H9 (cell line): ENCODE measurements around the gene WDR77. TPM values are rescaled to one million over a fixed set of nuclear protein-coding genes. Genes with fewer than 3 reads are reported as not detected.

Experiments
- DNase-seq: peaks from one replicate; pipeline ENCODE4 v3.0.0-alpha.2; 2017
- H2AFZ ChIP-seq: one replicate; pipeline ENCODE4 v1.6.1; 2013; ENCODE audit warnings: mild to moderate bottlenecking, low read length, control low read depth, moderate library complexity
- H2AK5ac ChIP-seq: 2 replicates; pipeline ENCODE4 v1.6.1; 2013; ENCODE audit warnings: low read length, control low read depth, mixed read lengths; ENCODE audit not compliant: insufficient read length
- H2BK120ac ChIP-seq: one replicate; pipeline ENCODE4 v1.6.1; 2013; ENCODE audit warnings: low read depth, mild to moderate bottlenecking, low read length, control low read depth, inconsistent platforms; ENCODE audit not compliant: poor library complexity, severe bottlenecking
- H2BK12ac ChIP-seq: 2 replicates; pipeline ENCODE4 v1.6.1; 2013; ENCODE audit warnings: low read length, control low read depth, mixed read lengths, low read depth; ENCODE audit not compliant: insufficient read length
- H2BK15ac ChIP-seq: 2 replicates; pipeline ENCODE4 v1.6.1; 2013; ENCODE audit warnings: low read depth, low read length, control low read depth
- H2BK20ac ChIP-seq: one replicate; pipeline ENCODE4 v1.6.1; 2013; ENCODE audit warnings: low read depth, mild to moderate bottlenecking, low read length, control low read depth, inconsistent platforms; ENCODE audit not compliant: poor library complexity, severe bottlenecking
- H2BK5ac ChIP-seq: 2 replicates; pipeline ENCODE4 v1.6.1; 2013; ENCODE audit warnings: low read length, control low read depth, mixed read lengths; ENCODE audit not compliant: insufficient read length
- H3K14ac ChIP-seq: 2 replicates; pipeline ENCODE4 v1.6.1; 2013; ENCODE audit warnings: low read length, control low read depth; ENCODE audit not compliant: insufficient read depth
- H3K18ac ChIP-seq: 2 replicates; pipeline ENCODE4 v1.6.1; 2013; ENCODE audit warnings: low read depth, mild to moderate bottlenecking, mixed read lengths, low read length, control low read depth; ENCODE audit not compliant: insufficient read length
- H3K23ac ChIP-seq: 2 replicates; pipeline ENCODE4 v1.6.1; 2013; ENCODE audit warnings: low read length, control low read depth, mixed read lengths, low read depth; ENCODE audit not compliant: insufficient read length
- H3K23me2 ChIP-seq: 2 replicates; pipeline ENCODE4 v1.6.1; 2013; ENCODE audit warnings: low read depth, mild to moderate bottlenecking, mixed read lengths, low read length, control low read depth; ENCODE audit not compliant: insufficient read length, poor library complexity, severe bottlenecking
- H3K27ac ChIP-seq: 2 replicates; pipeline ENCODE4 v1.5.1; 2013; ENCODE audit warnings: low read length, control low read depth, mixed read lengths, low read depth; ENCODE audit not compliant: insufficient read length
- H3K27me3 ChIP-seq: 2 replicates; pipeline ENCODE4 v1.6.1; 2013; ENCODE audit warnings: low read length, control low read depth, inconsistent platforms; ENCODE audit not compliant: insufficient read depth
- H3K4ac ChIP-seq: 2 replicates; pipeline ENCODE4 v1.6.1; 2013; ENCODE audit warnings: low read depth, mild to moderate bottlenecking, control low read depth, inconsistent platforms, low read length, moderate library complexity
- H3K4me1 ChIP-seq: 2 replicates; pipeline ENCODE4 v1.6.1; 2013; ENCODE audit warnings: low read length, control low read depth, inconsistent platforms; ENCODE audit not compliant: insufficient read depth
- H3K4me2 ChIP-seq: 2 replicates; pipeline ENCODE4 v1.6.1; 2013; ENCODE audit warnings: low read length, control low read depth, mixed read lengths; ENCODE audit not compliant: insufficient read length, insufficient read depth
- H3K56ac ChIP-seq: 2 replicates; pipeline ENCODE4 v1.6.1; 2013; ENCODE audit warnings: low read depth, mild to moderate bottlenecking, mixed read lengths, low read length, control low read depth; ENCODE audit not compliant: insufficient read length
- H3K79me1 ChIP-seq: 2 replicates; pipeline ENCODE4 v1.6.1; 2013; ENCODE audit warnings: low read depth, mild to moderate bottlenecking, moderate library complexity, low read length, control low read depth, inconsistent platforms; ENCODE audit not compliant: insufficient read depth, poor library complexity, severe bottlenecking
- H3K79me2 ChIP-seq: 2 replicates; pipeline ENCODE4 v1.6.1; 2013; ENCODE audit warnings: low read length, control low read depth, inconsistent platforms; ENCODE audit not compliant: insufficient read depth
- H3K9ac ChIP-seq: 2 replicates; pipeline ENCODE4 v1.6.1; 2013; ENCODE audit warnings: low read length, control low read depth, mixed read lengths; ENCODE audit not compliant: insufficient read length; ENCODE audit errors: extremely low read depth
- H3K9me3 ChIP-seq: one replicate; pipeline ENCODE4 v1.6.1; 2013; ENCODE audit warnings: low read depth, low read length, inconsistent platforms; ENCODE audit not compliant: control insufficient read depth
- H3T11ph ChIP-seq: one replicate; pipeline ENCODE4 v1.6.1; 2013; ENCODE audit warnings: mild to moderate bottlenecking, low read length, control low read depth, inconsistent platforms
- H4K20me1 ChIP-seq: one replicate; pipeline ENCODE4 v1.6.1; 2013; ENCODE audit not compliant: control insufficient read depth, insufficient read length, insufficient read depth
- H4K5ac ChIP-seq: 2 replicates; pipeline ENCODE4 v1.6.1; 2013; ENCODE audit warnings: low read depth, mild to moderate bottlenecking, mixed read lengths, low read length, control low read depth; ENCODE audit not compliant: insufficient read length
- H4K8ac ChIP-seq: replicated peaks from 2 replicates; pipeline ENCODE4 v1.6.1; 2013; ENCODE audit warnings: low read length, control low read depth, mixed read lengths, low read depth; ENCODE audit not compliant: insufficient read length
- H4K91ac ChIP-seq: 2 replicates; pipeline ENCODE4 v1.6.1; 2013; ENCODE audit warnings: low read depth, mild to moderate bottlenecking, moderate library complexity, mixed read lengths, low read length, control low read depth; ENCODE audit not compliant: insufficient read length
- H3K27ac Mint-ChIP-seq, 3 experiments: 2 replicates in 2 of 3; 3 replicates in 1 of 3; pipeline ENCODE4 v1.8.0; 2020 to 2021; ENCODE audit warnings: mixed read lengths in 3 of 3, mild to moderate bottlenecking in 1 of 3, moderate library complexity in 1 of 3
- H3K27me3 Mint-ChIP-seq: 2 replicates; pipeline ENCODE4 v1.8.0; 2021; ENCODE audit warnings: low read depth, mild to moderate bottlenecking, moderate library complexity, mixed read lengths
- H3K36me3 Mint-ChIP-seq, 3 experiments: 2 replicates in 2 of 3; 3 replicates in 1 of 3; pipeline ENCODE4 v1.8.0; 2020 to 2021; ENCODE audit warnings: low read depth in 3 of 3, mixed read lengths in 3 of 3; ENCODE audit not compliant: insufficient read depth in 1 of 3
- H3K4me1 Mint-ChIP-seq, 2 experiments: 2 replicates each; pipeline ENCODE4 v1.8.0; 2020; ENCODE audit warnings: mixed read lengths in 2 of 2
- H3K4me3 Mint-ChIP-seq, 2 experiments: 2 replicates in 1 of 2; 3 replicates in 1 of 2; pipeline ENCODE4 v1.8.0; 2020 to 2021; ENCODE audit warnings: mild to moderate bottlenecking in 2 of 2, mixed read lengths in 2 of 2, moderate library complexity in 1 of 2
- H3K9me3 Mint-ChIP-seq, 2 experiments: 2 replicates in 1 of 2; 3 replicates in 1 of 2; pipeline ENCODE4 v1.8.0; 2020; ENCODE audit warnings: mild to moderate bottlenecking in 2 of 2, mixed read lengths in 2 of 2, moderate library complexity in 1 of 2
- CTCF ChIP-seq: fragments of 200-600 bp; sonication (generic); conservative IDR thresholded peaks from 3 replicates; pipeline ENCODE4 v1.8.0; 2021; ENCODE audit warnings: antibody characterized with exemption, mild to moderate bottlenecking
- WGBS: extraction: QIAGEN DNeasy Blood & Tissue Kit; methylation state at CpG from one replicate; pipeline ENCODE4 v1.1.7; 2013; ENCODE audit warnings: missing lambda C conversion rate, low lambda C conversion rate, mixed read lengths; ENCODE audit not compliant: insufficient read length; ENCODE audit errors: extremely low coverage; 5-methylcytosine and 5-hydroxymethylcytosine counted together
- total RNA-seq: library from RNA; stranded (reverse); gene quantifications from 2 replicates; pipeline ENCODE4 v1.2.1, GENCODE V29; 2021

The WDR77 gene
- total RNA-seq, 1 experiment from 2014 or later = 70.9 TPM

- Mint-ChIP-seq H3K4me3 (peak overlapping the region; percentile 100), H3K27ac (peak overlapping the region in 2 of 3 experiments; percentile 70 to 92; a peak in 4 of 7 replicates), H3K36me3 (peaks cover 19 to 55% (median 43%) of the 10 kb centered on the region in 3 experiments), H3K4me1 (peaks cover 12 to 21% of the 10 kb centered on the region in 2 experiments), H3K9me3 (no peaks in the 10 kb centered on the region), H3K27me3 (no peaks in the 10 kb centered on the region)
- Histone ChIP-seq H3K79me1 (peaks cover 16% of the 10 kb centered on the region), H3K9me3 (no peaks in the 10 kb centered on the region), H3K56ac (no peak overlapping the region), H3K18ac (peak overlapping the region; percentile 64), H4K8ac (no peak overlapping the region), H4K91ac (no peak overlapping the region), H3K23ac (no peak overlapping the region), H2AK5ac (no peak overlapping the region), H4K20me1 (no peaks in the 10 kb centered on the region), H3K14ac (peak overlapping the region; percentile 70), H3K27ac (no peak overlapping the region), H2BK12ac (no peak overlapping the region), H2AFZ (no peak overlapping the region), H2BK120ac (no peak overlapping the region), H3K9ac (peak overlapping the region; percentile 84), H3K4ac (no peak overlapping the region), H2BK20ac (no peak overlapping the region), H3K4me2 (peak overlapping the region; percentile 82), H3K79me2 (peaks cover 18% of the 10 kb centered on the region; the same call in 1 of the 2 replicates), H3T11ph (no peak overlapping the region), H2BK5ac (no peak overlapping the region), H3K27me3 (no peaks in the 10 kb centered on the region), H3K4me1 (no peaks in the 10 kb centered on the region), H4K5ac (no peak overlapping the region), H3K23me2 (peaks cover 14% of the 10 kb centered on the region), H2BK15ac (no peak overlapping the region)
- no peak for TF ChIP-seq CTCF
- WGBS = no CpG with 5 or more reads among the region's 25 CpGs
- DNase-seq = no peak
Observed at GRCh38 chr1:111448482-111448917, 556 bp downstream of the WDR77 start.
